ENCODE measurements around the gene POU2AF1.
"Not testable (repeated sequence)": the region's sequence is repeated elsewhere in the genome, so short reads cannot be mapped to it uniquely, and the experiment has no call there.

Gene POU2AF1

DNA sequence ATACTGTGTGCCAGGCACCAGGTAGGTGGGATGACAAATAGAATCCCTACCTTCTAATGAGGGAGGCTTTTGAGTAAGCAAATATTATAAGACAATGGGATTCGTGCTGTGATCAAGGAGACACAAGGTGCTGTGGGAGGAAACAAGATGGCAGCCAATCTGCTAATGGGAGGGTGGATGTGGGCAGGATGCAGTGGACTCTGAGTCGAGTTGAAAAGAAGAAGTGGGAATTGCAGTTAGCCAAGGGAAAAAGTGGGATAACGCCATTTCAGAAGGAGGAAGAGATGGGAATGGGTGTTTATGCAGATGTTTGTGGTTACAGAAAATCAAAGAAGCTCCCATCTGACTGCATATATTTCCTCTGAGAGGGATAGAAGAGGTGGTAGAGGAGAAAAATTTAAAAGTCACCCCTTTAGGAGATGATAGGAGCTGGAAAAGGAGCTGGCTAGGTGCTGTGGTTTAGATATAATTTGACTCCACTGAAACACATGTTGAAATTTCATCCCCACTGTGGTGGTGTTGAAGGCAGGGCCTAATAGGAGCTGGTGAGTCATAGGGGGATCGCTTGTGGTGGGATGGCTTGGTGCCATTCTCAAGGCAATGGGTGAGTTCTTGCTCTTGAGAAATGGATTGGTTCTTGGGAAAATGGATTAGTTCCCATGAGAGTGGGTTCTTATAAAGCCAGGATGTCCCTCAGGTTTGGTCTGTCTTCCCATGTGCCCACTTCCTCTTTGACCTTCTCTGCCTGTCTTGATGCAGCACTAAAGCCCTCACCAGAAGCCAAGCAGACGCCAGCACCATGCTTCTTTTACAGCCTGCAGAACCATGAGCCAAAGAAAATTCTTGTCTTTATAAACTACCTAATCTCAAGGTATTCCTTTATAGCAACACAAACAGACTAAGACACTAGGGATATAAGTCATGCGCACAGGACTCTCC, 30.0 kb upstream of the POU2AF1 start:
- DNase-seq, result peak; percentile 35

DNA sequence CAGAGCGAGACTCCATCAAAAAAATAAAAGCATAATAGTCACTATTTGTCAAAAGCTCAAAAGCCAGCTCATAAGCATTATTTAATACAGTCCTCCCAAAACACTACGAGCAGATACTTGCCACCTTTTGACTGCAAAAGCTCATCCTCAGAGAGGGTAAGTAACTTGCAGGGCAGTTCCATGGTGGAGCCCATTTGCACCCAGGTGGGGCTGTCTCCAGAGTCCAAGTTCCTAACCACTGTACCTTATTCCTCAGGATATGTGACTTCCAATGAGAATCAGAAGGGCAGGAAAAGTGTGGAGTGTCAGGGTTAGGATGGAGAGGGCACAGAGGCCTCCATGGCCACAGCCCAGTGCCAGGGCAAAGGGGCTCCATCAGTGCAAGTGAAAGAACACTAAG, 28.6 kb upstream of the POU2AF1 start:
- no peak for DNase-seq

DNA sequence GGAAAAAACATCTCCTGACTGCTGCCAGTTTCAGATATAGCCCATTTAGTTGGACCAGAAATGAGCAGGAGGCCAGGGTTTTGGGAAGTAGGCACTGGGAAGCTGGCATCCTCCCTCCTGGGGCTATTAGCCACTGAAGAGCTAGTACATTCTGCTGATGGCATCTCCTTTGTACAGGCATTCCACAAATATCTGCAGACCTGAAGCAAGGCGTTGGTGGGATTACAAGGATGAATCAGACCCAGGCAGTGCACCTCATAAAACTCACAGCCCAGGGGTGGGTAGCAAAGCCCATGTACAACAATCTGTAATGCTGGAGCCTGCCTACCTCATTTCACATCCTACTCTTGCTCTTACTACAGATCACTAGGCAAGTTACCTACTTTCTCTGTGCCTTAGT, 27.5 kb upstream of the POU2AF1 start:
- no peak for DNase-seq

GRCh38 chr11:111406091-111406490, 27.0 kb upstream of the POU2AF1 start:
- DNase-seq, result no peak

DNA sequence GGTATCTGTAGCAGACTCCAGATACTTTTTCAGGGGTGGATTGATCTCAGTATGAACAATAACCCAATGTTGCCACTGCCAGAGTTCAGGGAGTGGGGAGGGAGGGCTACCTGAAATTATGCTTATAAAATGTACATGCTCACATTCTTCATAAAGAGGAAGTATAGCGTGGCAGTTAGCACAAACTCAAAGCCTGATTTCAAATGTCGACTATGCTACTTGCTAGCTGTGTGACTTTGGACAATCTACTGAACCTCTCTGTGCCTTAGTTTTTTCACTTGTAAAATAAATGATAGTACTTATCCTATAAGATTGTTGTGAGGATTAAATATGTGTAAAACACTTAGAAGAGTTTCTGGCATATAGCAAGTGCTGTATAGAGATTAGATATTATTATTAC, 26.5 kb upstream of the POU2AF1 start:
- DNase-seq, result no peak

GRCh38 chr11:111403051-111403726, 24.1 kb upstream of the POU2AF1 start:
- no peak for DNase-seq

- DNase-seq, result no peak
Observed at GRCh38 chr11:111402411-111402810, 23.3 kb upstream of the POU2AF1 start.

DNA sequence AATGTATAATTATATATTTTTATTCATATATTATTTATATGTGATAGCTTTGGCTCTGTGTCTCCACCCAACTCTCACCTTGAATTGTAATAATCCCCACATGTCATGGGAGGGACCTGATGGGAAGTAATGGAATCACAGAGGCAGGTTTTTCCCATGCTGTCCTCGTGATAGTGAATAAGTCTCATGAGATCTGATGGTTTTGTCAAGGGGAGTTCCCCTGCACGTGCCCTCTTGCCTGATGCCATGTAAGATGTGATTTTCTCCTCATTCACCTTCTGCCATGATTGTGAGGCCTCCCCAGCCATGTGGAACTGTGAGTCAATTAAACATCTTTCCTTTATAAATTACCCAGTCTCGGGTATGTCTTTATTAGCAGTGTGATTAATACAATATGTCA, 22.9 kb upstream of the POU2AF1 start:
- DNase-seq, result not testable (repeated sequence)

- DNase-seq, result no peak
Observed at GRCh38 chr11:111400595-111400994, 21.5 kb upstream of the POU2AF1 start.

- no peak for DNase-seq
Observed at GRCh38 chr11:111399187-111400031, 20.3 kb upstream of the POU2AF1 start.

DNA sequence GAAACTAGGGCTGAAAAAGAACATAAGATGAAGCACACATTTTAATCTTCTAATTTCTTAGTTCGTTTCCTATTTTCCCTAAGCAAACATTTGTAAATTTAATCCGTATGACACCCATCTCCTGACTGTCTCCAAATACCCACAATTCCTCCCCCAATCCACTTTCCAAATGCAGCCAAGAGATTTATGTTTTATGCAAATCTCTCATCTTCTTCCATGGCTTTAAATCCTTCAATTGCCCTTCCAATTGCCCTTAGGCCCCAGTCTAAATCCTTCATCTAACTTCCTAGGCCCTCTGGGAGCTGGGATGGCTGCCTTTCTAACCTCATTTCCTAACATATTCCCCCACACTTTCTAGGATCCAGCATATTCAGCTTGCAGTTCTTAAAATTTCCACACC, 18.0 kb upstream of the POU2AF1 start:
- no peak for DNase-seq

- DNase-seq, result no peak
Observed at GRCh38 chr11:111395749-111396148, 16.7 kb upstream of the POU2AF1 start.

- DNase-seq, result no peak
Observed at GRCh38 chr11:111395081-111395480, 16.0 kb upstream of the POU2AF1 start.

DNA sequence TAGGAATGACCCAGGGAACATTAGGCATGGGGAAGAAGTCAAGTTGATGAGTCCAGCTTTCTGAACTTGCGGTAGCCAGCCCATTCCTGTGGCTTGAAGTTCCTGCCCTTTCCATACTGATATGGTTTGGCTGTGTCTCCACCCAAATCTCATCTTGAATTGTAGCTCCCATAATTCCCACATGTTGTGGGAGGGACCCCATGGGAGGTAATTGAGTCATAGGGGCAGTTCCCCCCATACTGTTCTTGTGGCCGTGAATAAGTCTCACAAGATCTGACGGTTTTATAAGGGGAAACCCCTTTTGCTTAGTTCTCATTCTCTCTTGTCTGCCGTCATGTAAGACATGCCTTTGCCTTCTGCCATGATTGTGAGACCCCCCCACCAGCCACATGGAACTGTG, 15.1 kb upstream of the POU2AF1 start:
- DNase-seq, result not testable (repeated sequence)

DNA sequence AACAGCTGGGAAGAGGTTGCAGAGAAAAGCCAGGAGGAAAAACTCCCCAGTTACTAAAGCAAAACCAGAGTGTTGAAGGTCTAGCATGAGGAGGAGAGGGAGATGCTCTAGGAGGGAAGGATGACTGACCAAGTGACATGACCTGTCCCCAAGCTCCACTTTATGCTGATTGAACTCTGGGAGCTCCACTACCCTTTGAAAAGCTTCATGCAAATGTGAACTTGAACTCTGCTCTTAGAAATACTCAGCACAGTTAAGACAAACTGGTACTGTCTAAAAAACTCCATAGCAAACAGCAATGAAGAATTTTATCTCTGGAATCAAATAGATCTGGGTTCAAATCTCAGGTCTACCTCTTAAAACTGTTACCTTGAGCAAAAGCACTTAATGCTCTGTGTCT, 14.5 kb upstream of the POU2AF1 start:
- DNase-seq, result no peak

GRCh38 chr11:111393096-111393495, 14.0 kb upstream of the POU2AF1 start:
- DNase-seq, result no peak

DNA sequence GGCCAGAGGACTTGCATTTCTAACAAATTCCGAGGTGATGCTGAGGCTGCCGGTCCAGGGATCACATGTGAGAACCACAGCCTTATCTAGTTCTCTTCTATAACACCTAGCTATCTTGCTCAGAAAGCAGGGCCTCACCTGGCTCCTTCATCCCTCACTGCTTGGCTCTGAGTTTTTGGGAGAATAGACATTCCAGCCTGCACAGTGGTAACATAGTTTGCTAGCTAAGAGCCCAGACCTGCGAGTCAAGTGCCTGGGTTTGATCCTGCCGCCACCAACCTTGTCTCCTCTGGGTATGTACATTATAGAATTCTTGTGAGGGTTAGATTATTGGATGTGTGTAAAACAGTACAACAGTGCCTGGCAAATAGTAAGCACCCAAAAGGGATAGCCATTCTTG, 13.5 kb upstream of the POU2AF1 start:
- no peak for DNase-seq

- DNase-seq, result no peak
Observed at GRCh38 chr11:111391328-111392124, 12.5 kb upstream of the POU2AF1 start.

GRCh38 chr11:111388842-111389241, 9.8 kb upstream of the POU2AF1 start:
- DNase-seq, result peak; percentile 85

DNA sequence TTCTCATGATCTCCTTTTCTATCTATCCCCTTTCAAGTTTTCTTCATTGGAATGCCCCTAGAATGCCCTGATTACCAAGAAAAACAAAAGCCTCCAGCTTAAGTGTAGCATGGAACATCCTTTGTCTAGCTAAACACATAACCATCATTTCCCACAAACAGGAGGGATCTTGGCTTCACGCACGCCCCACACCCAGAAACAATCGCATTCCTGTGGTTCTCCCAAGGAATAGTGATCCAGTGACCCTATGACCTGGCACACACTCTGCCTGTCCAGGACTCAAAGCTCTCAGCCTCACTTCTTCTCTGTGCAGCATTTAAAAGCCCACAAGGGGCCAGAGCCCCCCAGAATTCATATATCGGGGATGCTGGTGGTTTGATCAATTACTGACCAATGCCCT, 9.3 kb upstream of the POU2AF1 start:
- no peak for DNase-seq

- peak; percentile 98 for DNase-seq
Observed at GRCh38 chr11:111387363-111387762, 8.3 kb upstream of the POU2AF1 start.

GRCh38 chr11:111386611-111387150, 7.6 kb upstream of the POU2AF1 start:
- no peak for DNase-seq

Measured in RPMI8226 (cell line).